Measurements from ENCODE around the gene NTM. TPM values are rescaled to one million over a fixed set of nuclear protein-coding genes. Genes with fewer than 3 reads are reported as not detected.

NTM gene
- total and polyA plus RNA-seq, 7 donors, result 0.07 to 1.1 (median 0.22) TPM; not detected in 2

GRCh38 chr11:131504199-131504949 is 134.0 kb downstream of the NTM start:
- Histone ChIP-seq H3K4me1 (peaks cover 8% of the 10 kb centered on the region), H3K27ac (no peak overlapping the region), H3K4me3 (no peak overlapping the region), H3K9me3 (no peaks in the 10 kb centered on the region), H3K36me3 (ENCODE audit: insufficient read depth in 1 of 2, low read depth in 1 of 2) (no peaks in the 10 kb centered on the region), H3K27me3 (ENCODE audit: insufficient read depth in 3 of 3, low read length in 2 of 3) (no peaks in the 10 kb centered on the region)
- TF ChIP-seq CTCF (IDR thresholded peaks at IDR 0.05), result no peak
- DNase-seq, result peak in 1 of 2 donors; percentile 50
- WGBS, 3 donors, result 28 to 37% (median 28%) methylated on average over 15 of the region's 15 CpGs
- ATAC-seq, result peak; percentile 61 to 85 (median 64)
- intact Hi-C loops (cut with DNase I), result no loop called here

GRCh38 chr11:131506348-131506747 is 135.9 kb downstream of the NTM start:
- H3K9me3 ChIP-seq, result no peaks in the 10 kb centered on the region
- no peaks in the 10 kb centered on the region for H3K36me3 ChIP-seq (ENCODE audit: insufficient read depth in 1 of 2, low read depth in 1 of 2)
- no peak overlapping the region for H3K27ac ChIP-seq
- DNase-seq (no peak), ATAC-seq (no peak)
- WGBS, 3 donors, result 68 to 79% (median 77%) methylated on average over 6 of the region's 6 CpGs
- H3K27me3 ChIP-seq (ENCODE audit: insufficient read depth in 3 of 3, low read length in 2 of 3), result no peaks in the 10 kb centered on the region
- peaks cover 8% of the 10 kb centered on the region for H3K4me1 ChIP-seq
- intact Hi-C loops (cut with DNase I), result no loop called here
- TF ChIP-seq CTCF (IDR thresholded peaks at IDR 0.05), result no peak
- no peak overlapping the region for H3K4me3 ChIP-seq

DNA sequence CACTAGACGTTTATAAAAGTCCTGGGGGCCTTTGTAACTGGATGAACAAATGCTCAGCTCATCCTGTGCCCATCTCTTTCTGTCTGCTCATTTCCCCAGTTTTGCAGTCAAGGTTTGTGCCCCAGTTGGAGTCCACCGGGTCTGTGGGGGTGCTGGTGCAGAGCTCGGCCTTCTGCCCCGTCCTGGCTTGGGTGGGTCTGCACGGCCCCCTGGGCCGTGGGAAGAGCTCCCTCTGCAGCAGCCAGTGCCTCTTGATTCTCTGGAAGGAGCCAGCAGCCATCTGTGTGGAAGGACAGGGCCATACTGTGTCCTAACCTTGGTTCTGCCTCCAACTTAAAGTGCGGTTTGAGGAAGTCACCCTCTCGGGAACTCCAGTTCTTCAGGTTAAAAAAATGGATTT is 140.2 kb downstream of the NTM start:
- H3K9me3 ChIP-seq, result no peaks in the 10 kb centered on the region
- H3K27ac ChIP-seq, result no peak overlapping the region
- no peak overlapping the region for H3K4me3 ChIP-seq
- H3K27me3 ChIP-seq (ENCODE audit: insufficient read depth in 3 of 3, low read length in 2 of 3), result no peaks in the 10 kb centered on the region
- no peaks in the 10 kb centered on the region for H3K4me1 ChIP-seq
- no peaks in the 10 kb centered on the region for H3K36me3 ChIP-seq (ENCODE audit: insufficient read depth in 1 of 2, low read depth in 1 of 2)
- ATAC-seq (no peak), DNase-seq (no peak)
- WGBS, 3 donors, result 74 to 84% (median 79%) methylated on average over 8 of the region's 8 CpGs
- no peak for TF ChIP-seq CTCF (IDR thresholded peaks at IDR 0.05)
- intact Hi-C loops (cut with DNase I), result loop anchor here (5.0 kb wide), 1 partner anchor 448 kb away; no protein-coding TSS in a partner anchor

DNA sequence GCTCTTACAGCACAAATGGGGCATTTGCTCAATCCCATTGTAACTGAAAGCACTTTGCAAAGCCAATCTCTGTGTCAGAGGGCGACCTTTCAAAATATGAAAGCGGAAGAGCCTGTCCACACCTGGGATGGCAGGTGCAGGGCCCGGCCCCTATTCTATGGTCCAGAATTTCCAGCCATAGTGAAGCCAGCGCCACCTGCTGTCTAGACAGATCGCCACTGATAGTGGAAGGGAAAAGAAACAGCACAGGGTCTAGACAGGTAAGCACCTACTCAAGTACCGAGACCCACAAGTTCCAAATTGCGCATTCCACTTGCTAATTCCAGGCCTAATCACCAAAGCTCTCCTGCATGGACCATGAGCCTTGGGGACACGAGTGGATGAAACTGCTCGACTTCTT is 141.4 kb downstream of the NTM start:
- no peak overlapping the region for H3K27ac ChIP-seq
- H3K9me3 ChIP-seq, result no peaks in the 10 kb centered on the region
- ATAC-seq (no peak), DNase-seq (peak in 1 of 2 donors; percentile 50)
- no peaks in the 10 kb centered on the region for H3K4me1 ChIP-seq
- H3K4me3 ChIP-seq, result no peak overlapping the region
- H3K36me3 ChIP-seq (ENCODE audit: insufficient read depth in 1 of 2, low read depth in 1 of 2), result no peaks in the 10 kb centered on the region
- WGBS, 3 donors, result 58 to 64% (median 62%) methylated on average over 9 of the region's 9 CpGs
- peak; percentile 36 for TF ChIP-seq CTCF (IDR thresholded peaks at IDR 0.05)
- intact Hi-C loops (cut with DNase I), result loop anchor here (5.0 kb wide), 1 partner anchor 449 kb away; no protein-coding TSS in a partner anchor
- no peaks in the 10 kb centered on the region for H3K27me3 ChIP-seq (ENCODE audit: insufficient read depth in 3 of 3, low read length in 2 of 3)

Measured in psoas muscle (tissue), 8 donors.